ENCODE data around the gene GLTP.

The GLTP gene

DNA sequence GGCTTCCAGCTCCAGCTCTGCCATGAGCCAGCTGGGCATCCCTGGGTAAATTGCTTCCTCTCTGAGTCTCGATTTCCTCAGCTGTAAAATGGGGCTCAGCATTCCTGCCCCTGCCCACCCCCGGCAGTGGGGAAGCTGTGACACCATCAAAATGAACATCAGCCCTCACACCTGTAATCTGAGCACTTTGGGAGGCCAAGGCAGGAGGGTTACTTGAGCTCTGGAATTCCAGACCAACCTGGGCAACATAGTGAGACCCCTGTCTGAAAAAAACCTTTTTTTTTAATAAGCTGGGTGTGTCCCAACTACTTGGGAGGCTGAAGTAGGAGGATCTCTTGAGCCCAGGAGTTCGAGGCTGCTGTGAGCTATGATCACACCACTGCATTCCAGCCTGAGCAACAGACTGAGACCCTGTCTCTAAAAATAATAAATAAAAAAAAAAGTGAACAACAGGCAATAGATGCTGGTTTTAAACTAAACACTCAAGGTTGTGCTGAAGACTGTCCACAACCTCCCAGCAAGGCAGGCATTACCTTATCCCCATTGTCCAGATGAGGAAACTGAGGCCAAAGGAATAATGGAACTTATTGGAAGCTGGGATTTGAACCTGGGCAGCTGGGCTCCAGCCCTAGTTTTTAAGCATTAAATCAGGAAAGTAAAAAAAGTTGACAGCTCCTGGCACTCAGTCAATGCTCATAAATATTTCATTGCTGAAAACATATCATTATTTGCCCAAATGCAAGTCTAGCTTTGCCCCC, 51.4 kb downstream of the GLTP start:
- no peak overlapping the region for H3K4me3 Mint-ChIP-seq
- DNase-seq (no peak), ATAC-seq (no peak)
- peaks cover 33% of the 10 kb centered on the region for H3K27me3 Mint-ChIP-seq
- H3K4me1 Mint-ChIP-seq, result no peaks in the 10 kb centered on the region
- no peak overlapping the region for H3K27ac Mint-ChIP-seq
- no peaks in the 10 kb centered on the region for H3K9me3 Mint-ChIP-seq

DNA sequence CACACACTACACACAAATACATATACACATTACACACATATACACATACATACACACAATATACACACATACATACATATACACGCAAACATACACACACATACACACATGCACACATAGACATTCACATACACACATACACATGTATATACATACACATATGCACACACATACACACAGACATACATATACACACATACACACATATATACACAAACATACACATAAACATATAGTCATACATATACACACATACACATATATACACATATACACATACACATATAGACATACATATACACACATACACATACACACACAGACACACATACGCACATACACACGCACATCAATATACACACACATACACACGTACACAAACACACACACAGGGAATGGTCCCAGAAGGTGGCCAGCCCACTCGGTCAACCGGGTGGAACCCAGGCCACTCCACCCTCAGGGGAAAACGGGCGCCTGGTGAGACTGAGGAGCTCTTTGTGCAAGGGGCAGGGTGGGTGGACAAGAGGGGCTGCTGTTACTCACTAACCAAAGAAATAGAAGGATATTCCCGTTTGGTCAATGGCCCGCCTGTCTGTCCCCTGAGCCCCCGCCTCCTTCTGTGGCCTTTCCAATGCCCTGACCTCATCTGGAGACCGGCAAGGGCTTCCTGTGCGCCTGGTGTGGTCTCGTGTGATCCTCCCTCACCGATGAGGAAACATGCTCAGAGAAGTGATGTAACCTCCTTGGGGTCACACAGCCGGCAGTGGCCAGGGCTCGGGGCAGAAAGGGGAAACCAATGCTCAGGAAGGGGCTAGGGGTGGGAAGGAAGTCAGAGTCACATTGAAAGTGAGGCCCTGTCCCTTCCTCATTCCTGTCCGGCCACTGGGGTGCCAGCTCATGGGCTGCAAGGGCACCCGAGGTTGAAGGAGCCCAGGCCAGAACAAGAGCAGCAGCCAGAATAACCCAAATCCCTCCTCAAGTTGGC, 52.5 kb downstream of the GLTP start:
- no peaks in the 10 kb centered on the region for H3K4me1 Mint-ChIP-seq
- no peak for ATAC-seq

DNA sequence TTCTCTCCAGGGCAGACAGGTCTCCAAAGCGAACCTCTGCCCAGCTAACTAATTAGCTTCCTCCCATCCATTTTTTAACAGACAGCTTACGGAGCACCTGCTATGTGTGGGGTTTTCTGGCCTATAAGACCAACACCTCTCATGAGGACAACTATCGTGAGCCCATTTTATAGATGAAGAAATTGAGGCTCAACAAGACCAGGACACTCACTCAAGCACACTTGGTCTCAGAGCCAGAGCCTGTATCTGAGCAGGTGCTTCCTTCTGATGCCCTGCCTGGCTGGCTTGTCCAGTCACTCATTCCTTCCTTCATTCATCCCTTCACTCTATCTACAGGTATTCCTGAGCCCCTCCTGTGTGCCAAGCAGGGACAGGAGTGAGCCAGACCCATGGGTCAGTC, 53.3 kb downstream of the GLTP start:
- Mint-ChIP-seq H3K4me3 (no peak overlapping the region), H3K9me3 (no peaks in the 10 kb centered on the region), H3K27ac (peak overlapping the region in 1 of 2 donors; percentile 56), H3K4me1 (no peaks in the 10 kb centered on the region), H3K27me3 (peaks cover 16% of the 10 kb centered on the region)
- ATAC-seq, result no peak
- no peak for DNase-seq

More for the DNA sequence above, 52.5 kb downstream of the GLTP start:
- no peak for DNase-seq
- Mint-ChIP-seq H3K9me3 (no peaks in the 10 kb centered on the region), H3K4me3 (no peak overlapping the region), H3K27me3 (peaks cover 24% of the 10 kb centered on the region), H3K27ac (peak overlapping the region in 1 of 2 donors; percentile 89)

DNA sequence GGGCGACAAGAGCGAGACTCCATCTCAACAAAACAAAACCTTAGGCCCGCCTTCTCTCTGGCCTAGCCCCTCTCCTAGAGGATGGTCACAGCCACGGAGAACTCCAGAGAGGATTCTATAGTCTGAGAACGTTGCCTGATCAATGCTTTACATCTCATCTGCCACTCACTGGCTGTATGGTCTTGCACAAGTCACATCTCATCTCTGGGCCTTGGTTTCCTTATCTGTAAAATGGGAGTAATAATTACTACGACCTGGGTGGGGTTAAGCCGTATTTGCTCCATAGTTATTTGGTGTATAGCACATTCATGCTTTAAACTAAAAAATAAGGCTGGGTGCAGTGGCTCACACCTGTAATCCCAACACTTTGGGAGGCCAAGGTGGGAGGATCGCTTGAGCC, 55.6 kb downstream of the GLTP start:
- Mint-ChIP-seq H3K4me3 (no peak overlapping the region), H3K27me3 (no peaks in the 10 kb centered on the region), H3K9me3 (no peaks in the 10 kb centered on the region), H3K4me1 (no peaks in the 10 kb centered on the region), H3K27ac (no peak overlapping the region)
- no peak for DNase-seq
- no peak for ATAC-seq

GRCh38 chr12:109822951-109823411, 57.4 kb downstream of the GLTP start:
- Mint-ChIP-seq H3K27me3 (no peaks in the 10 kb centered on the region), H3K4me1 (no peaks in the 10 kb centered on the region), H3K4me3 (no peak overlapping the region), H3K9me3 (no peaks in the 10 kb centered on the region), H3K27ac (peak overlapping the region in 1 of 2 donors; percentile 14)
- DNase-seq (no peak), ATAC-seq (no peak)

- DNase-seq, result no peak
- ATAC-seq, result no peak
Measured at GRCh38 chr12:109822416-109822815, 57.9 kb downstream of the GLTP start.

GRCh38 chr12:109821968-109822367, 58.4 kb downstream of the GLTP start:
- Mint-ChIP-seq H3K9me3 (no peaks in the 10 kb centered on the region), H3K4me1 (no peaks in the 10 kb centered on the region), H3K27ac (peak overlapping the region in 1 of 2 donors; percentile 51), H3K4me3 (no peak overlapping the region), H3K27me3 (no peaks in the 10 kb centered on the region)
- DNase-seq (no peak), ATAC-seq (no peak)

More at GRCh38 chr12:109822416-109822815, 57.9 kb downstream of the GLTP start:
- Mint-ChIP-seq H3K9me3 (no peaks in the 10 kb centered on the region), H3K27ac (peak overlapping the region in 1 of 2 donors; percentile 51), H3K27me3 (no peaks in the 10 kb centered on the region), H3K4me1 (no peaks in the 10 kb centered on the region), H3K4me3 (no peak overlapping the region)

- H3K27ac Mint-ChIP-seq, result no peak overlapping the region
- H3K4me1 Mint-ChIP-seq, result no peaks in the 10 kb centered on the region
- DNase-seq (no peak), ATAC-seq (no peak)
- H3K9me3 Mint-ChIP-seq, result no peaks in the 10 kb centered on the region
- H3K27me3 Mint-ChIP-seq, result no peaks in the 10 kb centered on the region
- no peak overlapping the region for H3K4me3 Mint-ChIP-seq
Measured at GRCh38 chr12:109820816-109821381, 59.4 kb downstream of the GLTP start.

DNA sequence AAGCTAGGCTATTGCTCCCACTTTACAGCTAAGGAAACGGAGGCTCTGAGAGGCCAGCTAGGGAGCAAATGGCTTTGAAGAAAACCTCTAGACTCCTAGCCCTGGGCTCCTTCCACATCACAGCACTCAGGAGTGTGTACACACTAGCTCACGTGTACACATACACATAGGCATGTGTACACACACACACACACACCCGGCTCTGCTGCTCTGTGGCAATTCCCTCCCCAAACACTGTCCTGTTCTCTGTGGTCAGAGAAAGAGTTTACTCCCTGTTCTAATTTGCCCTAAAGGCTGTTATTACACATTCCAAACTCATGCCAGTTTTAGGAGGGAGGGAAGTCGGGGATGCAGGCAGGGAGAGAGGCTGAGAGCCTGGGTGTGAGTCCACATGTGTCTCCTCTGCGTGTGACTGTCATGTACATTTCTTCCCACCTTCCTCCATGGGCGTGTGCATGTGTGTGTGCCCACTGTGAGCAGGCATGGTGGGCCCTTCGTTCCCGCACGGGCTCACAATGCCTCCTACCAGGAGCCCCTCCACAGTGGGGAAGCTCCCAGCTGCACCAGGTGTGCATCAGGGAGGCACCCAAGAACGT, 61.3 kb downstream of the GLTP start:
- no peak overlapping the region for H3K4me3 Mint-ChIP-seq
- ATAC-seq, result no peak

GRCh38 chr12:109818253-109818652, 62.1 kb downstream of the GLTP start:
- DNase-seq (no peak), ATAC-seq (no peak)
- H3K4me1 Mint-ChIP-seq, result no peaks in the 10 kb centered on the region
- H3K27ac Mint-ChIP-seq, result no peak overlapping the region
- H3K27me3 Mint-ChIP-seq, result no peaks in the 10 kb centered on the region
- H3K9me3 Mint-ChIP-seq, result no peaks in the 10 kb centered on the region
- H3K4me3 Mint-ChIP-seq, result no peak overlapping the region

More for the DNA sequence above, 61.3 kb downstream of the GLTP start:
- H3K27ac Mint-ChIP-seq, result no peak overlapping the region
- H3K4me1 Mint-ChIP-seq, result no peaks in the 10 kb centered on the region
- no peak for DNase-seq
- H3K27me3 Mint-ChIP-seq, result no peaks in the 10 kb centered on the region
- no peaks in the 10 kb centered on the region for H3K9me3 Mint-ChIP-seq

GRCh38 chr12:109817627-109818231, 62.6 kb downstream of the GLTP start:
- no peaks in the 10 kb centered on the region for H3K9me3 Mint-ChIP-seq
- no peaks in the 10 kb centered on the region for H3K4me1 Mint-ChIP-seq
- no peaks in the 10 kb centered on the region for H3K27me3 Mint-ChIP-seq
- H3K4me3 Mint-ChIP-seq, result no peak overlapping the region
- ATAC-seq (no peak), DNase-seq (no peak)
- H3K27ac Mint-ChIP-seq, result no peak overlapping the region

- H3K27me3 Mint-ChIP-seq, result no peaks in the 10 kb centered on the region
- H3K4me3 Mint-ChIP-seq, result no peak overlapping the region
- H3K27ac Mint-ChIP-seq, result no peak overlapping the region
Measured at GRCh38 chr12:109816870-109817269, 63.5 kb downstream of the GLTP start.

DNA sequence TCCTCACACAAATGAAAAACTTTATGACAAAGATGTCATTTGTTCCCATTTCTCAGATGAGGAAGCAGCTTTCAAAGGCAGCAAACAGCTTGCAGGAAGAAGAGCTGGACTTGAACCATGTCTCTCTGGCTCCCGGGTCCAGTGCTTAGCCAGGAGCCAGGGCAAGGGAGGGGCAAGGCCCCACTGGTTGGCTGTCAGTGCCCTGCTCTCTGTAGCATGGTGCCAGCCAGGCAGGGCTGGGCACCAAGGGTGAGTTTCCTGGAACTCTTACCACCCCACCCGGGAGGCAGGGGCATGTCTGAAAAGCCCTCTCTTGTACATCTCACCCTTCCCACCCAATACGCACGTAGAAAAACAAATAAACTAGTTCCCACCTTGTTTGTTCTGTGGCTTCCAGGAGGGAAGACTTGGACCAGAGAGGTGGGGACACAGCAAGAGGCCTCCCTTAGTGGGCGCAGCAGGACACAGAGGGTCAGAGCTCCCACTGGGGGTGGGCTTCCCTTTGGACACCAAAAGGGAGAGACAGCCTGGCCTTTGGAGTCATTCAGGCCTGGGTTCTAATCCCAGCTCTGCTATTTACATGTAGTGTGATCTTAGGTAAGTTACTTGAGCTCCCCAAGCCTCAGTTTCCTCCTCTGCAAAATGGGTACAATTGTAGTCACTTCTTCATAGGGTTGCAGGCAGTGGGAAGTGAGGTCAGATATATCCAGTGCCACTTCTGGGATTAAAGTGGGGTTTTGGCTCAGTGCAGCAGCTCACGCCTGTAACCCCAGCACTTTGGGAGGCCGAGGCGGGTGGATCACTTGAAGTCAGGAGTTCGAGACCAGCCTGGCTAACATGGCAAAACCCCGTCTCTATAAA, 64.4 kb downstream of the GLTP start:
- Mint-ChIP-seq H3K27ac (no peak overlapping the region), H3K9me3 (no peaks in the 10 kb centered on the region), H3K4me1 (no peaks in the 10 kb centered on the region), H3K4me3 (no peak overlapping the region), H3K27me3 (no peaks in the 10 kb centered on the region)
- DNase-seq, result no peak
- no peak for ATAC-seq

More at GRCh38 chr12:109816870-109817269, 63.5 kb downstream of the GLTP start:
- no peak for DNase-seq
- Mint-ChIP-seq H3K4me1 (no peaks in the 10 kb centered on the region), H3K9me3 (no peaks in the 10 kb centered on the region)
- ATAC-seq, result no peak

DNA sequence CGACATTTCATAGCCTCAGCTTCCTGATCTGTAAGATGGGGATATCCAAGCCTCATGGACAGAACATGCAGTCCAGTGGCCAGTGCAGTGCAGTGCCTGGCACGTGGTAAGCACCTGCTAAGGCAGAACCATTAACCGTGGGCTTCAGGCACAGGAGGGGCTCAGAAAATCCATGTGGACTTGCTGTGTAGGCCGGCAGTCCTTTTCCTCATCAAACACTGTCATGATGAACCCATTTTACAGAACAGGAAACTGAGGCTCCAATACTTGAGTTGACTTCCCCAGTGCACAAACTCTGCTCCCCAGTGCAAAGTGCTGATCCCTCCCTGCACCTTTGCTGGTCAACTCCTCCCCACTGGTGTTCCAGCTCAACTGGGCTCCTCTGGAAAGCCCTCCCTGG, 65.1 kb downstream of the GLTP start:
- no peaks in the 10 kb centered on the region for H3K9me3 Mint-ChIP-seq
- H3K27ac Mint-ChIP-seq, result no peak overlapping the region
- no peaks in the 10 kb centered on the region for H3K27me3 Mint-ChIP-seq
- no peaks in the 10 kb centered on the region for H3K4me1 Mint-ChIP-seq
- no peak for ATAC-seq
- no peak for DNase-seq
- no peak overlapping the region for H3K4me3 Mint-ChIP-seq

Data from stimulated activated naive CD8-positive, alpha-beta T cell treated with anti-CD3 and anti-CD28 coated beads, Interleukin-15, amount 100 ng/mL, for 72 hours (primary cell).